GM12892 (cell line): ENCODE data around the gene TTC9C.
"Not testable (repeated sequence)": the region's sequence is repeated elsewhere in the genome, so short reads cannot be mapped to it uniquely, and the experiment has no call there.

Experiments
- DNase-seq: peaks from one replicate; pipeline ENCODE4 v3.0.0; 2011; ENCODE audit not compliant: insufficient read length
- FAIRE-seq: peaks from 2 replicates; lab custom pipeline; 2011; peaks lifted over from hg19 to GRCh38; lab: Jason Lieb, UNC
- POLR2A ChIP-seq: IDR thresholded peaks from 2 replicates; pipeline ENCODE4 v1.6.1; 2011; ENCODE audit warnings: low read depth, low read length, control low read depth
- POLR2AphosphoS5 ChIP-seq: IDR thresholded peaks from 2 replicates; pipeline ENCODE4 v1.6.1; 2011; ENCODE audit warnings: low read depth, low read length, control low read depth
- TAF1 ChIP-seq: IDR thresholded peaks from 2 replicates; pipeline ENCODE4 v1.6.1; 2011; ENCODE audit warnings: low read depth, mild to moderate bottlenecking, control low read depth, low read length, borderline replicate concordance

The TTC9C gene

DNA sequence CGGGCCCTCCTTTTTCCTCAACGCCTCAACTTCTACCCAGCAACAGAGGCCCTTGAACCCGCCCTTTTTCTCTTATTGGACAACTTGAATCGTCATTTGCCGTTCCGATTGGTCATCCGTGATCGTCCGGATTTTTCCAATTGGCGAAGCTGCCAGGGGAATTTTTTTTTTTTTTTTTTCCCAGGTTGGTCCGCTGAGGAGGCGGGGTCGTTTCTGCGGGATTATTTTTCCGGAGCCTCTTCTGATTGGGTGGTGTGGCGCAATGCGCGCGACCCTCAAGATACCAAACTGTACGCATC lies 465 bp upstream of the TTC9C start:
- DNase-seq, result peak; percentile 58
- FAIRE-seq, result no peak
- TF ChIP-seq POLR2A, result no peak
- TF ChIP-seq POLR2AphosphoS5, result no peak
- no peak for TF ChIP-seq TAF1

DNA sequence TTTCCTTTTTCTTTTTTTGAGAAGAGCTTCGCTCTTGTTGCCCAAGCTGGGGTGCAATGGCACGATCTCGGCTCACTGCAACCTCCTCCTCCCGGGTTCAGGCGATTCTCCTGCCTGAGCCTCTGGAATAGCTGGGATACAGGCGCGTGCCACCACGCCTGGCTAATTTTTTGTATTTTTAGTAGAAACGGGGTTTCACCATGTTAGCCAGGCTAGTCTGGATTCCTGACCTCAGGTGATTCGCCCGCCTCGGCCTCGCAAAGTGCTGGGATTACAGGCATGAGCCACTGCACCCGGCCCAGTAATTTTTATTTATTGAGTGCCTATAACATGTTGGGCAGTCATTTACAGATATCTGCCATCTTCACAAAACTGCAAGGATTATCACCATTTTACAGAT lies 1.8 kb downstream of the TTC9C start:
- not testable (repeated sequence) for DNase-seq, FAIRE-seq

DNA sequence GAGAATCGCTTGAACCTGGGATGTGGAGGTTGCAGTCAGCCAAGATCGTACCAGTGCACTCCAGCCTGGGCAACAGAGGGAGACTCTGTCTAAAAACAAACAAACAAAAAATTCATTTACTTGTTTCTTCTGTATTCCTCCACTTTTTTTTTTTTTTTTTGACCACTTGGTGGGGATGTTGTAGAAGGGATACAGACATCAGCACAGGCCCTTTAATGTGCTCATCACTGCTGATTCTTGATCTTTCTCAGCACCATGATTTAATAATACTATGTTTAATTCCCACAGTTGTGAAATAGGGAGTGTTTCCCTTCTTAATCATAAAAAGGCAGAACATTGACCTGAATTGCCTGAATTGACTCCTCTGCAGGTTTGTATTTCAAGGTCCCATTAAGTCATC lies 4.5 kb downstream of the TTC9C start:
- FAIRE-seq, result no peak

DNA sequence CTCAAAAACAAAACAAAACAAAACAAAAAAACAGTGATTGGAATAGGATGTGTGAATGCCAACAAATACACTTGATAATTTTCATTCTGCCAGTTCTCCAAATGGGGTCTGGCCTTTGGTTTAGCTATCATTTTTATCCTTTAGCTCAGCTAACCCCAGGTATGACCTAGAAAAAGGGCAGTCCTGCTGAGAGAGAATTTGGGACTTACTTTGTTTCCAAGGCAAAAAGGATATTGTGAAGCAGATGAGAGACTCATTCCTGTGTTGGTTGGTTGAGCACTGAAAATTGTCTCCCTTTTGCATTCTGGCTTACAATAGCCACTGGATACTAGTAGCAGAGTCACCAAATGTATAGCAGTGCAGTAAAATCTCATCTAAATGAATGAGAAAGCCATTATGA lies 8.9 kb downstream of the TTC9C start:
- TF ChIP-seq POLR2A (no peak), POLR2AphosphoS5 (no peak), TAF1 (no peak)
- DNase-seq (no peak), FAIRE-seq (no peak)

More for the DNA sequence above, 4.5 kb downstream of the TTC9C start:
- TF ChIP-seq POLR2AphosphoS5 (no peak), POLR2A (no peak), TAF1 (no peak)
- no peak for DNase-seq

DNA sequence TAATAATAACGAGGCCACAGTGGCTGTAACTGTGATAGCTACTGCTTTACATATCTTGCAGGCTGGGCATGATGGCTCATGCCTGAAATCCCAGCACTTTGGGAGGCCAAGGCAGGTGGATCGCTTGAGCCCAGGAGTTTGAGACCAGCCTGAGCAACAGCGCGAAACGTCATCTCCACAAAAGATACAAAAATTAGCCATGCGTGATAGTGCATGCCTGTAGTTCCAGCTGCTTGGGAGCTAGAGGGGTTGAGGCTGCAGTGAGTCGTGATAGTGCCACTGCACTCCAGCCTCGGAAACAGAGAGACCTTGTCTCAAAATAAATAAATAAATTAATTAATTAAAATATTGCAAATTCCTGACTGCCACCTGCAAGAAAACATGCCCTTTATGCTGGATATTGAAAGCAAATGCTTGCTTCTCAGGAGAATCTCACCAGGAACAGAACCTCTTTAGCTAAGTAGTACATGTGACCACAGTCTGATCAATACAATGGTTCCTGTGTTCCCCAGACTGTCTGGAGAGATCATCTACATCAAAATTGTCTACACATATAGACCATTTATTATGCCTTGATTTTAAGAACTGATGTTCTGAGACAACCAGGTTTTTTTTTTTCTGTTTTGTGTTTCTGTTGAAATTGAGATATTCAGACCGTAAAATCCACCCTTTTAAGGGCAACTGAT lies 19.3 kb downstream of the TTC9C start:
- TF ChIP-seq TAF1, result no peak
- no peak for TF ChIP-seq POLR2A
- no peak for TF ChIP-seq POLR2AphosphoS5
- FAIRE-seq (no peak), DNase-seq (no peak)

DNA sequence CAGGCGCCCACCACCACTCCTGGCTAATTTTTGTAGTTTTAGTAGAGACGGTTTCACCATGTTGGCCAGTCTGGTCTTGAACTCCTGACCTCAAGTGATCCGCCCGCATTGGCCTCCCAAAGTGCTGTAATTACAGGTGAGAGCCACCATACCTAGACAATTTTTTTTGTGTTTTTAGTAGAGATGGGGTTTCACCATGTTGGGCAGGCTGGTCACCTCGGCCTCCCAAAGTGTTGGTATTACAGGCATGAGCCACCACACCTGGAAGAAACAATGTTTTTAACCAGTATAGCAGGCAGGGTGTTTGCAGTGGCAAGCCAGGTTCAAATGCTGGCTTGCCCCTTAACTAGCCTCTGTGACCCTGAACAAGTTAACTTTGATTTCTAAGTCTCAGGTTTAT lies 21.6 kb downstream of the TTC9C start:
- DNase-seq, FAIRE-seq: not testable (repeated sequence)

DNA sequence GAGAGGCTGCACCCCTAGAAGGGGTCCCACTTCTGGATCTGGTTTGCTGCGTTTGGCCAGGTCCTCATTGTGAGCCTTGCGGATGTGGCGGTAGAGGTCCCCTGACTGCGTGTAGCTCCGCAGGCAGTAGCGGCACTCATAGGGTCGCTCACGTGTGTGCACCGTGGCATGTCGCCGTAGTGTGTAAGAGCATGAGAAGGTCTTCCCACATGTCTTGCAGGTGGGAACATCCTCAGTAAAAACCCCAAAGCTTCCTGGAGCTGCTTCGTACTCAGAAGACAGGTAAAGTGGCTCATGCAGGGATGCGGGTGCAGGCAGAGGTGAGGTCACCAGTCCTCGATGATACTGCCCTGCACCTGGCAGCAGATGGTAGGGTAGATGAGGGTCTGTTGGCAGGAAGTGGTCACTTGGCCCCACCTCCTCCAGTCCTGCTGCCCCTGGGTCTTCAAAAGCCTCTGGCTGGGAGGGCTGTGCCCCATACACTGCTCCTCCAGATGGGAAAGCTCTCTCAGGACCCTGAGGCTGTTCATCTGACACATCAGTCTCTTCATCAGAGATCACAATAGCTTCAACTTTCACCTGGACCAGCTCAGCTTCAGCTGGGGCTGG lies 24.0 kb downstream of the TTC9C start:
- TF ChIP-seq POLR2A (no peak), POLR2AphosphoS5 (no peak), TAF1 (no peak)
- DNase-seq, result no peak
- FAIRE-seq, result no peak

DNA sequence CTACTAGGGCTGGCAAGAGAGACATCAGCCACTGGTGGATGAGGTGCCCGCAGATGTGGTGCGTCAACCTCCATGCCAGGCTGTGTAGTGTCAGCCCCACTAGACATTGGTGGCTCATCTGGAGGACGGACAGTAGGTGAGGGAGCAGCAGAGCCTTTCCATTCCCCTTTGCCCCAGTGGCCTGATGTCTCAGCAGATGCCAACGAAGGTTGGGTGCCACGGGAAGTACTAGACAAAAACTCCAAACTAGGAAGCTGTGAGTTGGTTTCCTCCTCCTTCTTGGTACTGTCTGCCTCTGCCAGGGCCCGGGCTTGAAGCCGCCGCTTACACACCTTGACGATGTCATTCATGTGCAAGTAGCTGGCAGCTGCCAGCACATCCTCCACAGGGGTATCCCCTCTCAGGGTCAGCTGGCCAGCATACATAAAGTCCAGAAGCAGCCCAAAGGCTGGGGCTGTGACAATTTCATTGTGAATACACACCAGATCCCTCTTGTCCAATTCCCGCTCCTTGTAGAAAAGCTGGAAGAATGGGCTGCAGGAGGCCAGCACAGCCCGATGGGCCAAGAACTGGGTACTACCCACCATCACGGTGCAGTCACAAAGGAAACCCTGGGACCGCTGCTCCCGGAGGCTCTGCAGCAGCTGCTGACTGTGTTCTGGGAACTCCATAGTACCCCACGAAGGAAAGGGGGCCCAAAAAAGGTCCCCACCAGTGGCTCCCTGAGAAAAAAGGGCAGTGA lies 24.9 kb downstream of the TTC9C start:
- TF ChIP-seq POLR2AphosphoS5 (no peak), POLR2A (no peak), TAF1 (no peak)
- FAIRE-seq (no peak), DNase-seq (no peak)

DNA sequence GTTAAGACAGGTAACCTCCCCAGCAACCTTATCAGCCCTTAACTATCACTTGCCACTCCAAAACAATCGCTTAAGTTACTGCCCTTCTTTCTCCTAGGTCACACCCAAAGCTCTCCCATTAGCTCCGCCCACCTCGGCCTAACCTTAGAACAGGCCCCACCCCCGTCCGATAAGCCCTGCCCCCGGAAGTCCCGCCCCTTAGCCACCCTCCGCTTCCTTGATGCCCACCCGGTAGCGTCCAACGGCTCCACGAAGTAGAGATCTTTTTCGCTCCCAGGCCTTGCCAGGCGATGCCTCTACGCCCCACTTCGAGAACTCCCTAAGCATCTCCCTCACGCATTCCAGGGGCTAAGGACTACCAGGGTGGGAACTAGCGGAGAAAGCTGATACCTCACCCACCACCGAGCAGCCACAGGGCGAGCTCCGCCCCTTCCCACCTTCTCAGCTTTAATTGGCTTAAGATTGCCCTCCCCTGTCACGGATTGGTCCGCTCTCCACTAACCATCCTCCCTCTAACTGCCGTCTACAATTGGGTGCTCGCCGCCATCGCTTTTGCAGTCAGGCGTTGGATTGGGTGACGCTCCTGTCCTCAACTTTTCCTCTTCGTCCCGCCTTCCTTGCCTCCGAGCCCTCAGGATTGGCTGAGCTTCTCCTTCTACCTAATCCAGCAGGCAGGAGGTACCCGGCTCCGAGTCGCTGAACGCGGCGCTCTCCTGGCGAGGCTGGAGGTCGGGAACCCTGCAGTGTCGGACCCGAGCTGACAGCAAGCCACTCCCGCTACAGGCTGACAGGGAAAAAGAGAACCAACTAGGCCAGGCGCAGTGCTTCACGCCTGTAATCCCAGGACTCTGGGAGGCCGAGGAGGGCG lies 25.7 kb downstream of the TTC9C start, which contains the start of gene ZBTB3:
Gene ZBTB3, minus strand, starts transcription at position 425 of the 868 bp plus-strand sequence. CDS start 496 bp downstream, outside the sequence.
- peak; percentile 55; the same call in 1 of the 2 replicates for TF ChIP-seq TAF1
- peak; percentile 89 for TF ChIP-seq POLR2A
- TF ChIP-seq POLR2AphosphoS5, result peak; percentile 95
- DNase-seq, result peak; percentile 95
- FAIRE-seq, result peak; percentile 100

DNA sequence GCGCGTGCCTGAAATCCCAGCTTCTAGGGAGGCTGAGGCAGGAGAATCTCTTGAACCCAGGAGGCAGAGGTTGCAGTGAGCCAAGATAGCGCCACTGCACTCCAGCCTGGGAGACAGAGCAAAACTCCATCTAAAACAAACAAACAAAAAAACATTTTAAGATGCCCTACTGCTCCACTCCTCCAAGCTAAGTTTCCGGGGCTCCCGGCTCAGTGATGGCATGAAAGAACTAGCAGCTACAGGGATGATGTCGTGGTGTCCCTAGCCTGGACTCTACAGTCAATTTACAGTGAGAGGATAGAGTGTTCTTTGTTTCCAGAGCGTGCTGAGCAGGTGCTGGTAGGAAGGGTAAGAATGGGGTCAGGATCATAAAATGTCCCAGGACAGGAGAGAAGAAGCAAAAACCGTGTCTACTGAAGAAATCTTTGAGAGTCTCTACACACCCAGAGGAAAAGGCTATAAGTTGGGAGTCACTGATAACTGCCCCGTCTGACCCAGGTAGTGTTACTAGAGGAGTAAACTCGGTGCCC lies 26.9 kb downstream of the TTC9C start:
- FAIRE-seq (no peak), DNase-seq (no peak)
- TF ChIP-seq TAF1 (no peak), POLR2A (no peak), POLR2AphosphoS5 (no peak)

DNA sequence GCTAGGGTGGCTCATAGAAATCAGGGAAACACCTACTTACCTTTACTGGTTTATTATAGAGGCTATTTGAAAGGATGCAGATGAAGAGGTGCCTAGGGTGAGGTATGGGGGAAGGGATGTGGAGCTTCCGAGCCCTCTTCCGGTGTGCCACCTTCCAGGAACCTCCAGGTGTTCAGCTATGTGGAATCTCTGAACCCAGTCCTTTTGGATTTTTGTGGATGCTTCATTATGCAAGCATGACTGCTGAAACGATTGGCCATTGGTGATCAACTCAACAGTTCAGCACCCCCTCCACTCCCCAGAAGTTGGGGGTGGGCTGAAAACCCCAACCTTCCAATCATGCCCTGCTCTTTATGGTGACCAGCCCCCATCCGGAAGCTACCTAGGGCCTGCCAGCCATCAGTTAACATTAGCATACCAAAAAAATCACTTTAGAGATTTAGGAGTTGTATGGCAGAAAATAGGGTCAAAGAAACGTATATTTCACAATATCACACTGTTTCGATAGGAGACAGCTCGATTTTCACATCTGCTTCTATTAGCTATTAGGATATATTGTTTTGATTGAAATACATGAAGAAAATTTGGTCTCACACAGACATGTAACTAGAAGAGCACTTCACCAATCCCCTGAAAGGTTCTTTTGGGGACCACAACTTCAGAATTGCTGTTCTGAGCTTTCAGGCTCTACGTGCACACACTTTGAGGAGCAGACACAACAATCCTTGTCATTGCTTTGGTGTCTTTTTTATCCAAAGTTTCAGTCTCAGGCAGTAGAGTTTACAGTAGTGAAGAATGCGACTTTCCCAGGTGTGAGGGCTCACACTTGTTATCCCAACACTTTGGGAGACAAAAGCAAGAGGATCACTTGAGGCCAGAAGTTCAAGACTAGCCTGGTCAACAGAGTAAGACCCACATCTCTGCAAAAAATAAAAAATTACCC lies 29.8 kb downstream of the TTC9C start:
- DNase-seq, result no peak
- FAIRE-seq, result no peak
- no peak for TF ChIP-seq POLR2A
- no peak for TF ChIP-seq TAF1
- no peak for TF ChIP-seq POLR2AphosphoS5

DNA sequence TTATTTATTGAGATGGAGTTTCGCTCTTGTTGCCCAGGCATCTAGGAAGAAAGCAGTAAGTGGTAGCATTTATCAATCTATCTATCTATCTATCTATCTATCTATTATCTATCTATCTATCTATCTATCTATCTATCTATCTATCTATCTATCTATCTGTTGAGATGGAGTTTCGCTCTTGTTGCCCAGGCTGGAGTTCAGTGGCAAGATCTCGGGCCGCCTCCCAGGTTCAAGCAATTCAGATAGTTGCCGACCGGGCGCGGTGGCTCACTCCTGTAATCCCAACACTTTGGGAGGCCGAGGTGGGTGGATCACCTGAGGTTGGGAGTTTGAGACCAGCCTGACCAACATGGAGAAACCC lies 32.6 kb downstream of the TTC9C start:
- FAIRE-seq, DNase-seq: not testable (repeated sequence)
